Fibroblast of villous mesenchyme (primary cell): ENCODE measurements around the gene SEC24A. TPM values are rescaled to one million over a fixed set of nuclear protein-coding genes. Genes with fewer than 3 reads are reported as not detected.
"Not testable (repeated sequence)": the region's sequence is repeated elsewhere in the genome, so short reads cannot be mapped to it uniquely, and the experiment has no call there.

Source experiments
- DNase-seq: peaks from one replicate; pipeline ENCODE4 v3.0.0-alpha.2; 2010; ENCODE audit warnings: low read depth
- H3K4me3 ChIP-seq: 2 replicates; pipeline ENCODE4 v1.5.1; 2011; ENCODE audit warnings: low read depth, mild to moderate bottlenecking, low read length
- CTCF ChIP-seq: IDR thresholded peaks from 2 replicates; pipeline ENCODE4 v1.5.1; 2012; ENCODE audit warnings: low read depth, mild to moderate bottlenecking, low read length; ENCODE audit not compliant: insufficient read depth
- total RNA-seq: library from RNA; depleted of rRNA; stranded (reverse); fragments of >200 nt; gene quantifications from 2 replicates; pipeline ENCODE4 v1.2.3, GENCODE V29; 2012

Gene SEC24A
- total RNA-seq, result 33.5 and 47.9 TPM in 2 replicates

- TF ChIP-seq CTCF, result no peak
- H3K4me3 ChIP-seq, result peak within 1 kb of the TSS; percentile 100
- peak; percentile 95 for DNase-seq
Observed at GRCh38 chr5:134648425-134649162, at the start of gene SEC24A. SEC24A (plus strand) TSS chr5:134648785; CDS start chr5:134649077, 292 bp downstream.

GRCh38 chr5:134599820-134600219 is 48.8 kb upstream of the SEC24A start:
- DNase-seq, H3K4me3 ChIP-seq: not testable (repeated sequence)

GRCh38 chr5:134600600-134600999 is 48.0 kb upstream of the SEC24A start:
- TF ChIP-seq CTCF, result no peak
- DNase-seq, result peak; percentile 44
- no peak overlapping the region for H3K4me3 ChIP-seq

- DNase-seq, result peak; percentile 12
- no peak overlapping the region for H3K4me3 ChIP-seq
- no peak for TF ChIP-seq CTCF
Observed at GRCh38 chr5:134603059-134603458, 45.5 kb upstream of the SEC24A start.

- TF ChIP-seq CTCF, result no peak
- no peak overlapping the region for H3K4me3 ChIP-seq
- no peak for DNase-seq
Observed at GRCh38 chr5:134604908-134605307, 43.7 kb upstream of the SEC24A start.

GRCh38 chr5:134606726-134607125 is 41.9 kb upstream of the SEC24A start:
- no peak for TF ChIP-seq CTCF
- DNase-seq, result no peak
- H3K4me3 ChIP-seq, result no peak overlapping the region

GRCh38 chr5:134608555-134608954 is 40.0 kb upstream of the SEC24A start:
- no peak overlapping the region for H3K4me3 ChIP-seq
- no peak for TF ChIP-seq CTCF
- DNase-seq, result no peak
